Stimulated activated CD4-positive, alpha-beta T cell treated with anti-CD3 and anti-CD28 coated beads, Interleukin-2, amount 100 ng/mL, for 24 hours (primary cell): ENCODE results near the gene CEP112.
A peak's percentile ranks its signal among the peaks of the same experiment; 100 is the strongest.

ENCODE experiments used
- DNase-seq, 2 donors: peaks; one replicate each; pipeline ENCODE4 v3.0.0-alpha.2; 2020

Gene CEP112

DNA sequence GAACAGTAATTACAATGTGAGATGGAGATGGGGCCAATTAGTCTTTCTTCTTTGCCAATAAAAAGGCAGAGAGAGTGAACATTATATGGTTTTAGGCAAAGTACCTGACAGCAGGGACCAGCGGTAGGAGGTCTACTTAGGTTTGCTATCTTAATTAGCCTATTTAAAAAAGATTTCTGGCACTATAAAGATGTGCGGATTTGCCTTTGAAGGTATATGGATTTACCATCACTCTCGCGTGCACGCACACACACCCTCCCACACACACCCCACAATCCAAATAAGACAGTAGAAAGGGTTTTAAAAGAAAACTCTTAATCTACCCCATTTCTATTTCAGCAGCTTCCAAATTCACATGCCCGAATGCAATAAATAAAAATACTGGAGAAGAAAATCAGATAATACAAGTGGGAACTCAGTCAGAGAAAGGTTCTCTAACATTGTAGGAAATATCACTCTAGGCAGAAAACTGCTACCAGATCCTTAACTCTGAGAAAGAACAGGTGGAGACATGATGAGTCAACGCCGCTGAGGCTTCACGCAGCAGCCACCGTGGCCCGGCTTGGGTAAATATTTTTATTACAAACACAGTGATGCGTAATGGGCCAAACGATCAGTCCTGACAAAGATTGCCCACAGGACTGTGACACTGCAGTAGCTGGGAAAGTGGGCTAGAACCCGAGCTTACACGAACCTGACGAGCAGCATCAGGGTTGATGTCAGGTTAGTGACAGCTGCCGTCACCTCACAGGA, 563.9 kb downstream of the CEP112 start:
- no peak for DNase-seq

DNA sequence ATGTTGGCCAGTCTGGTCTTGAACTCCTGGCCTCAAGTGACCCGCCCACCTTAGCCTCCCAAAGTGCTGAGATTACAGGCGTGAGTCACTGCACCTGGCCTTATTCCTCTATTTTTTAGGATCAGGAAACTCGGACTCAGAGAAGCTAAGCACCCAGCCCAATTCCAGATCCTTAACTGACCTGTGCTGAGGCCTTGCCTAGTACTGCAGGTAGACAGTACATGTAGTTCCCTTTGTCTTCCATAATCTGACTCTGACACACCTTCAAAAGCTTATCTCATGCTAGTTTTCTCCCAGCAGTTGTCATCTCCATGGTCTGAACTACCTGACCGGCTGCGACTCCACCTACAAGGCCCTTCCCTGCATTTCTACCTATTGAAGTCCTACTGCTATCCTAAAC, 564.8 kb downstream of the CEP112 start:
- no peak for DNase-seq

GRCh38 chr17:65626451-65626850, 565.5 kb downstream of the CEP112 start:
- no peak for DNase-seq

DNA sequence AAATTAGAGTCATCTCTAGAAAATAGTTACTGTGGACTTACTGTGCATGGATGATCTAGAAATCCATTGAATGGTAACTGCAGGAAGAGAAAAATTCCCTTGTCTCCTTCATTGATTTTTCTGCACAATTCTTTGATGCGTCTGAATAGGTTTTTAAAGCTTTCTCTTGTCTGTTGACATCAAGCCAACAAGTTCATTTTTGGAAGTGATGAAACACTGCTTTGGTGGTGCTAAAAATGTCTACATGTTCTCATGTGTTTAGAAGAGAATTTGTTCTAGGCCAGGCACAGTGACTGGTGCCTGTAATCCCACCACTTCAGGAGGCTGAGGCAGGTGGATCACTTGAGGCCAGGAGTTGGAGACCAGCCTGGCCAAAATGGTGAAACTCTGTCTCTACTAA, 573.4 kb downstream of the CEP112 start:
- no peak for DNase-seq

GRCh38 chr17:65617496-65617895, 574.4 kb downstream of the CEP112 start:
- no peak for DNase-seq

GRCh38 chr17:65609749-65610148, 582.2 kb downstream of the CEP112 start:
- DNase-seq, result no peak

DNA sequence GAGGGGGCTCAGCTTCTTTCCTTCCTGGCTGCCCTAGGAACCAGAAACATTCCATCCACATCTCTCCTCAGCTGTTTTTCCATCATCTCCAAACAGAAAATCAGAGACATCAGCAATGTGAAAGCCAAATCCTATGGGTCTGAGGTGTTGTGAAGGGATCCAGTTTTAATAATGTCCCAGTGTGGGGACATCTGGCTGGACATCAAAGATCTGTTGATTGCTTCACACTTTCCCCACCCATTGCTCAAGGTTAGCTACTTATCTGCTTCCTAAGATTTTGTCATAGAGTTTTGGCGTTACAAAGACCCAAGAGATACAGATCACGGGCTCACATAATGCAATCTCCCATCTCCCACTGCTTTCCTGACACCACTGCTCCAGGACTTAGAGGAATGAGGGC, 582.6 kb downstream of the CEP112 start:
- no peak for DNase-seq

DNA sequence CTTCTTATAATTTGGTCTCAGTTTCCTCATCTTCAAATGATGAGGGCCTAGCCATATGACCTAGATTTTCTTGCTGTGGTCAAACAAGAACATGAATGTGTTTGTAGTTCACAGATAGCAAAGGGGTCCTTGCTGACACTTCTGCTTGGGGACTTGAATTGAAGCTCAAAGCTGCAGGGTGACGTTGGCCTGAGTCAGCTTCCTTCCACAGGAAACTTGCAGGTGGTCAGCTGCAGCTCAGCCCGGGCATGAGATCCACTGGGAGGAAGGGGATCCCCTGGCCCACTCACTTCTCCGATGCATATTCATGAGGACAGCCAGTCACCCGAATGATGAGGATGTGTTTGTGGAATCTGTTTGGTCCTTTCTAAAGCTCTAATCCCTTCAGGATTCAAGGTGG, 587.9 kb downstream of the CEP112 start:
- no peak for DNase-seq

DNA sequence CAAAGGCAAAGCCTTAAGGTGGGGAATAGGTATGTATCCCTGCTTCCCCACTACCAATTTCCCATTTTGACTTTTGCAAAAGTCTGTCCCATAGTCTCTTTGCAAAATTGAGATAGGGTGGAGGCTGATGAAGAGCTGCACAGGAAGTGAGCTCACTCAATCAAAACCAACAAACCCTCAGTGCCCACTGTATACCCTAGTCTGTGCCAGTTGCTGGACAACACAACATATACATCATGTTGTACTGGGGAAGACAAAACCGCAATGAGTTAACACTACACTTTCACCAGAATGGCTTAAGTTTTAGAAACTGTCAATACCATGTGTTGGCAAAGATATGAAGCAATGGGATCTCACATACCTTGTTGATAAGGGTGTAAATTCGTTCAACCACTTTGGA, 590.1 kb downstream of the CEP112 start:
- DNase-seq, result no peak

GRCh38 chr17:65601145-65601544, 590.8 kb downstream of the CEP112 start:
- no peak for DNase-seq

DNA sequence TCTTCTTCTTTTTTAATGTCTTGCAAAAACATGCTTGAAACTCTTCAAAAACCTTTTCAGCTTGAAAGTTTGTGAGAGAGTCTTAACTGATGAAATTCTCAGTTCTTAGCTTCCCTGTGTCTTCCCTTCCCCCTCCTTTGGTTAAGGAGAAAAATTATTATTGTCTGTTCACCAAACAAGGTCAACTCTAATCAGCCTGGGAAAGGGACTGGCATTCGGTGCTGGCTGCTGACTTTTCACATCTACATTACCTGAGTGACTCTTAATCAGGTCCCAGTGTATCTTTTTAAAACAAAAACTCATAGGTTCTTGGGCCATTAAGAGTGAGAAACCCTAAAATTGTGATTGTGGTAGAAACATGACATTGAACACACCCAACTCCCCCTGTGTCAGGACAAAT, 591.4 kb downstream of the CEP112 start:
- DNase-seq, result no peak

- DNase-seq, result no peak
Observed at GRCh38 chr17:65599650-65600049, 592.3 kb downstream of the CEP112 start.

DNA sequence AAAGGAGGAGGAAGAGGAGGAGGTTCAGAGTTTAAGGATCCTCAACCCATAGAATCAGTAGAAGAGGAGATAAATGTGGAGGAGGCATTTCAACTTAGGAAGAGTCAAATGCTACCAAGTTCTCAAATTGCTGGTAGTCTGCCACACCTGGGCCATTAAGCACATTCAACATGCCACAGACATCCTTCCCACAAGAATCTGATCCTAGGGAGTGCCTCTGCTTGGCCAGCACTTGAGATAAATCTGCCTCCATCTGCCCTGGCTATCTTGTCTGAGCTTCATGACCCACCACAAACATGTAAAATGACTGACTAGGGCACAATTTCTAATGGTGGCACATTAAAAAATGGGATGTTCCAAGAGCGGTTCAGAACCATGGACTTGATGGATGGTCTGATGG, 593.2 kb downstream of the CEP112 start:
- DNase-seq, result no peak

GRCh38 chr17:65595071-65595656, 596.8 kb downstream of the CEP112 start:
- no peak for DNase-seq

GRCh38 chr17:65593855-65594845, 597.8 kb downstream of the CEP112 start:
- DNase-seq, result peak; percentile 17 to 32

DNA sequence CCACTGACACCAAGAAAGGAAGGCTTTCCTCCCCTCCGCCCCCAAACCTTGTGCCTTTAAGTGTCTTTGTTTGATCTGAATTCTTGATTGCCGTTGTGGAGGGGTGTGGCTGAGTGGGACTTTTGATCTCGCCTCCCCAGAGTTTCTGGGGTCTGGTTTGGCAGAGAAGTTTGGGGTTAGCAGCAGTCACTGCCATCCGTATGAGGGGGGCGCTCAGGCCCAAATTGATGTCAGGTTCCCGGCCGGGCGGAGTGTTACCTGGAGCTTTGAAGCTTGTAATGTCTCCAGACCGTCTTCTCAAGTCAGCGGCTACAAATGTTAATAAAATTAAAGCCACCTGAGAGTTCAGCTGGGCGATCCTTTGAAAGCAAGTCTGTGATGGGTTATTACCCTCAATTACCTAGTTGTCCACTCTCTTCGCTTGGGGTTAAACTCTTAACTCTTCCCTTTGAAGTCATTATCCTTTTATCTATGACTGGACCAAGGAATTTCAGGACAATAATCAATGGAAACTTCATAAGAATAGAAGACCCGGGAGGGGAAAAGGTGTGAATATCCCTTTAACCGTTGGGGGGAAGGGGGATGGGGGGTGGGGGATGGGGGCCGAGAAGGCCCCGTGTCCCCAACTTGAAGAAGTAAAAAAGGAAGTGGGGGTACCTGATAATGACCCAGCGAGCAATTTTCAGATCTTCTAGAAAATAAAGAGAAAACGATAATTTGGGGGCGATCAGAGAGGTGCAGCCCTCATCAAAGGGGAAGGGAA, 598.7 kb downstream of the CEP112 start:
- DNase-seq, result no peak

DNA sequence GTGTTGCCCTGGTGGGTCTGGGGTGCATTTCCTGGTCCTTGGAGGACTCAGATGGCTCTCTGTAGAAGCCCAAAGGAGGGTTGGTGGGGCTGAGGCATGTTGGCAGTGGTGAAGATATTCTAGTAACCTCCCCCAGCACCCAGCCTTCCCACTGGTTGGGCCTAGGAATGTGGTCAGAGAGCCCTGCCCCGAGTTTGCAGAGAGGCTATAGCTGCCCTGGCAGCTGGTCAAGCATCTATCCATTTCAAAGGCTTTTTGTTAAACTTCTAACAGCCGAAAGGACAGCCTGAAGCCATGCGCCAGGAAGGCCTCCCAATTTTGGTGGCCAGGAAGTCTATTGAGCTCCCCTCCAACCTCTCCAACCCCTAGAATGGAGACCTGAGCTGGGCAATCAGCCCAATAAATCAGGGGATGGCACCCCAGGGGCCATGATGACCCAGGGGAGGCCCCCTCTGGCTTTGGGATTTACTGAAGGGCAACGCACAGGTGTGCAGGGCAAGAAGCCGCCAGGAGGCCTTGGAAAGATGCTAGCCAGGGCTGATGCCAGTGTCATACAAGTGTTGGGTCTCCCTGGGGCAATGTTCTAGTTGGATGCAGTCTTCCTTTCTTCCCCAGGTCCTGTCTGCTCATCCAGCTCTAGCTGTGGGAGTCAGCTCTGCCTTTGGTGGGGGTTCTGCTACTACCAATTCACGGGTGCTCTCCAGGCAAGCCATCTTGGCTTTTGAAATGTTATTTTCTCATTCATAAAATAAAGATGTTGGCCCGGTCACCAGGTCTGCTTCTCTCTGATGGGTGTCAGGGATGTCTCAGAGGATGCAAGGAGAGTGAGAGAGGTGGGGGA, 599.6 kb downstream of the CEP112 start:
- no peak for DNase-seq

GRCh38 chr17:65589321-65589720, 602.6 kb downstream of the CEP112 start:
- DNase-seq, result no peak

- DNase-seq, result no peak
Observed at GRCh38 chr17:65588181-65588808, 603.6 kb downstream of the CEP112 start.

DNA sequence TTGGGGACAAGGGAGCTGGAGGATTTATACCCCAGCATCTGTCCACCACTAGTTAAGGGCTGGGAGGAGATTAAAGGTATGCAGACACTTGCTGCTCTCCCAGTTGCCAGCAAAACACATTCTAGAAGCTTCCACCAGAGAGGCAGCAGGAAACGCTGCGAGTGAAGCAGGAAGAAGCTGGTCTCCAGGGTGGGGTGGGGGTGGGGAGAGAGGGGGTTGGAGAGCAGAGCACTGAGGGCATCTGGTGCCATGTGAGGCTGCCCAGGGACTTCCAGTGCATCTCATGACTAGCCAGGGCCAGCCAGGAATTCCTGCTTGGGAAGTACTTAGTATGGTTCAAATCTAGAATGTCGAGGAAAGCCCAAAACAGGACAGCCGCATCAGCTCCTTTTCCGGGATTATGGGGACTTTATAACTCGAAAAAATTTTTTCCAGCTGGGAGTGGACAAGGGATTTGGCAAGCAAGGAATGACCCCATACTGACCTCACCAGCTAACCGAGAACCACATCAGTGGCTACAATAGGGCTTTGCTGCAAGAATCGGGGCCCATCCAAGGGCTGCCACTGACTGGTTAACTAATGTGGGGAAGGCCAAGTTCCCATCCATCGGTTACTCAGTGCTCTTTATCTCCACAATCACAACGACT, 604.3 kb downstream of the CEP112 start:
- no peak for DNase-seq

- DNase-seq, result no peak
Observed at GRCh38 chr17:65586899-65587298, 605.0 kb downstream of the CEP112 start.
